HG03196 (cell line): ENCODE data around the gene NTSR2.
A peak's percentile ranks its signal among the peaks of the same experiment; 100 is the strongest.

Source experiments
- ATAC-seq: cut with Tn5 transposase; IDR thresholded peaks from one replicate; pipeline ENCODE4 v1.9.1; 2021; ENCODE audit not compliant: unreplicated experiment

NTSR2 gene

DNA sequence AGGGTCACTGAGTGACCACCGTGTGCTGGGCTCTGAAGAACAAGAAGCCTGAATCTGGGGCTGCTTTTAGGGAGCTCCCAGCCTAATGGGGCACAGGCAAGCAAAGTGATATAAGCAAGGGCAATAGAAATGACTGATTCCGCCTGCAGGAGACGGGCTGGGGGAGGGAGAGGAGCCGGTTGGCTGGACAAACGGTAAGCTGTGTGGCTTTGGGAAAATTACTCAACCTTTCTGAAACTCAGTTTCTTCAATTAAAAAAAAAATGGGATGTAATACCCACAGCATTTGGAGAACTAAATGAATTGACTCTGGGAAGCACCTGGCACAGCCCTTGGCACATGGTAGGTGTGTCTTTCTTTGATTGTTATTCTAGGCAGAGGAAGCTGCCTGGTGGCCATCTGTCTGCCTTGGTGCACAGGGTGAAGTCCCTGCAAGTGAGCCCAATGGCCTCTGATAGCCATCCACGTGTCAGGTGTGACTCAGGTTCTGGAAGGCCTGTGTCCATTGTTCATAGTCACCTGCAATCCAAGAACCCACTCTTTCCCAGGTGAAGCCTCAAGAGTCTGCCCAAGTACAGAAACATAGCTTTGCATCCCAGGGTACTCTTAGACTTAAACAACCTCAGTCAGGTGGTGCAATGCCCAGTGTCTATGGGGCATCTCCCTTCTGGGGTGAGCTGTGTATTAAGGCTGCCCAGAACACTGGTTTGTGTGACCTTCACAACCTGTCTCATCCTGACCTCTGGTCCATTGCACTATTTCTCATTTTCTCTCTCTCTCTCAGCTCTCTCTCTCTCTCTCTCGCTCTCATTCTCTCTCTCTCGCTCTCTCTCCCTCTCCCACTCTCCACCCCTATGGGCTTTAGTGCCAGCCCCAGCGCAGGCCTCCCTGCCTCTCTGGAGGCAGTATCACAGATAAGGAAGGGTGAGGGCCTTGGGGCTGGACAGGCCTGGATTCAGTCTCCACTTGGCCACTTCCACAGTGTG, 30.0 kb upstream of the NTSR2 start:
- no peak for ATAC-seq

DNA sequence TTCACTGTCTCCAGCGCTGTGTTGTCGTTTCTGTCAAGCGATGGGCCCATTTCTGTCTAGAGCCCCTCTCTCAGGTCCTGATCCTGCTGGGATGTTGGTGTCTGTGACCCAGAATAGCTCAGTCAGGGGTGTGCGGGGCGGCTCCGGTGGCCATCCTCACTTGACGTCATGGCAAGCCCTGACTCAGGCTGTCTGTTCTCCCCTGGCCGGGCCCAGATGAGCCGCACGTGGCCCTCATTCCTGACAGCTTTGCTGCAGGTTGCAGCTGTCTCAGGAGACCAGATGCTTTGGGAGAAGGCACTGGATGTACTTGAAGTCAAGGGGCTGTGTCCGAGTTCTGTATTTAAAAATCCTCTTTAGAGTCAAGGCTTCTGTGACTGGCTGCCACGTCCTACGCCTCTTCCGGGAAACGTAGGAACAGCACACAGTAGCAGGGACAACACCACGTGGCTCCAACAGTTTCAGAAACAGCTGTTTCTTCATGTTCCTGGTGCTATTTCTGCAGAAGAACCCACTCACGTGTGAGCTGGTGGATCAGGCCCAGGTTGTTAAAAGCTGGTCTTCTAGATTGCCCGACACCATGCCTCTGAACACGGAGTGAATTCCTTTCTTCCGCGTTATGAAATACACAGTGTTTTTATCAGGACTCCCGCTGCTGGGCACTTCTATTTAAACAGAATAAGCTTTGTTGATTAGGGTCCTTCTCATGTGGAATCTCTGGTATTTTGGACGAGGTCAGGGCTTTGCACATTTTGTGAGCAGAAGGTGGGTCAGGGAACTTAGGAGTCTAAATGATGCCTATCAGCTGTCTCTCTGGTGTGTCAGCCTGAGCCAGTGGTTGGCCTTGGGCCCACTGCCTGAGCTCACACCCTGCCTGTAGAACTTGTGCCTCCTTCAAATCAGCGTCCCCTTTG, 28.3 kb upstream of the NTSR2 start:
- no peak for ATAC-seq

DNA sequence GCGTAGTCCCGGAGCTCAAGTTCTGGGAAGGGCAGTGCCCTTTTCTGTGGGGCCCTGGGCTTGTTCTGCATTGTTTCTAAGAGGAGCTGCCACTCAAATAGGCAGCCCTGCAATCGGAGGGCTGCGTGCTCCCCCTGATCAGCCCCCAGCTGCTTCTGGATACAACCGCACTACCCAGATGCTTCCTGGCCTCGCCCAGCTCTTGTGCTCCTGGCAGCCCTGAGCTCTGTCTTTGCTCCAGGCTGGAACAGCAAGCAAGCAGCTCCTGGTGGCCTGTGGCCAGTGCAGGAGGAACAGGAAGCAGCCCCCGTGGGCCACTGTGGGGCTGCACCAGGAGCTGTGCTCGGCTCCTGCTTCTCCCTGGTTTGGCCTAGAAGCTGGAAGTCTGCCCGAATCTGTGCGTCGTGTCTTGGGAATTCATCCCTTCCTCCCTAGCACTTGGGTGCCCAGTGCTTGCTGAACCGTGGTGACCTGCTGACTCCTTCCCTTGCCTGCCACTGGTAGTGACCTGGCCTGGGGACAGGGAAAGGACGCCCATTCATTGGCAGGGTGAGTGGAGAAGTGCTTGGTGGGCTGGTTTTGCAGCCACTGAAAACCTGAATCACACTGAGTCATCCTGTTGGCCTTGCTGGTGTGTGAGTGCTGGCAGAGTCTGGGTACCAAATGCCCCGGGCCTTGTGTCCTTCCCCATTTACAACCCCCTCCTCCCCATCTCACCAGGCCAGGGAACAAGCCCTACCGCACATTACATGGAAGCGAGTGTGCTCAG, 27.3 kb upstream of the NTSR2 start:
- no peak for ATAC-seq

DNA sequence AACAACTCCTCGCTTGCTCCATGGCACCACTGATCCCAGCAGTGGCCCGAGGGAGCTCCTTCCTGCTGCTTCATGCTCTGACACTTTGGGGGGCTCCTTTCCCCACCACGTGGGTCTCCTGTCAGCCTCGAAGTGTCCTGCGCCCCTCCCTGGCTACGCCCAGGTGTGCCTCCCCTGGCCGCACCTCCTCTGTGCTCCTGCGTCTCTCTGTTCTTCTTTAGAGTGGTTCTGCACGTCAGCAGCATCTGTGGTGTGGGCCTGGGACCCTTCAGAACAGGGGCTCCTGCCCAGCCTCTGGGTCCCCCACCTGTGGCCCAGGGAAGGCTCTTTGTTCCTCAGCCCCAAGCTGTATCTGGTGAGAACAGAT, 26.7 kb upstream of the NTSR2 start:
- ATAC-seq, result no peak

DNA sequence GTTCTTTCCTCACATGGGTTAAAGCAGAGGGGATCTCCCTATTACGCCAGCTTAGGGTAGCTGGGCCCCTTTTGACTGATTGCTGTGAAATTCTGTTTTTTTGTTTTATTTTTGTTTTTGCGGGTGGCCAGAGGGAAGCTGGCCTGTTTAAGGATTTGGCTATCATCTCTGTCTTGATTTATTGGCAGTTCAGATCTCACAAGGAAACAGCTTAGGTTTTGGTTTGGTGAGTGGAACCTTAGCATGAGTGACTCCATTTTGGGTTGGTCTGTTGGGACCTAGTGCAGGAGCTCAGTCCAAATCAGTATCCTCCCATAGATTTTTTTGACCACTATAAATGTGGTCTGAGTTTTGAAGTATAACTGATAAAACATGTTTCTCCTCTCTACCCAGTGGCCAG, 25.6 kb upstream of the NTSR2 start:
- ATAC-seq, result no peak

DNA sequence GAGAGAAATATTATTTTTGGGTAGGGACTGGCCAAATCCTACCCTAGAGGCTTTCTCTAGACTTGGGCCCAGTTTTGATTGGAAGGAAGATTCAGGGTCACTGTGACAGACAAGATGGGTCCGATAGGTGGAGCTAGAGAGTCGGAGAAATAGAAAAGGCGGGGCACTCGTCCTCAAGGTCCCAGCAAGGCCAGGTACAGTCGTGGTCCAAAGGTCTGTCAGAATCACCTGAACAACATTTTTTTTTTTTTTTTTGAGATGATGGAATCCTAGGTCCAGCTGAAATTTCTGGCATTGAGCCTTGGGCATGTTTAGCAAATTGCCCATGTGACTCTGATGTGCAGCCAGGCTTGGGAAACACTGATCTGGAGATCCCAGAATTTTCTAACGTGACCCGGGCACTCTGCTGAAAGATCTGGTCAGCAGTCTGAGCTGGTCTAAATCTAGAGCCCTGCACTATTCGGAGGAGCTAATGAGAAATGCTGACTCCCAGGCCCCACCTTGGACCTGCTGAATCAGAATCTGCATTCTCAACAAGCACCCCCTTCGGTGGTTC, 23.0 kb upstream of the NTSR2 start:
- peak; percentile 86 for ATAC-seq

DNA sequence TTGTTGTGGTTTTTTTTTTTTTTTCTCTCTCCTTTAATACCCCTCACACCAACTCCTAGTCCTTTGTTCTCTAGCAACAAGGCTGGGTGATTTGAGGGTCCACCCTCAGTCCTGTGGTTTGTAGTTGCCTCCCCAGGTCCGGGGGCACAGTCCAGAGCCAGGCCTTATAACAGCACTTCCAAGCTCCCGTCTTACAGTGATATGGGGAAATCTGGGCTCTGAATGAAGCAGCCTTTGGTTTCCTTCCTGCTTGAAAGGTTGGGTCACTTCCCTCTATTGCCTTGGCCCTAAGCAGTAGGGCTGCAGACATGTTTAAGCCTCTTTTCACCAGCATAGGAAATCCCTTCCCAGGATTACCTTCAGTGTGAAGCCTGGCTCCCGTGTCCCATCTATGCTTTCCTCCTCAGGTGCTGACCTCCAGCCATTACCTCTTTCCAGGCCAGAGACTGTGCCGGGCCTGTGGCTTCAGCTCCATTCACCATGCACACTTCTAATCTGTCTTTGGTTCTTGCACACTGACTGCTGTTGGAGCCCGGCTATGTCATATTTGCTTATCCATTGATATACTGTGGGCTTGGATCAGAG, 21.2 kb upstream of the NTSR2 start:
- ATAC-seq, result no peak

DNA sequence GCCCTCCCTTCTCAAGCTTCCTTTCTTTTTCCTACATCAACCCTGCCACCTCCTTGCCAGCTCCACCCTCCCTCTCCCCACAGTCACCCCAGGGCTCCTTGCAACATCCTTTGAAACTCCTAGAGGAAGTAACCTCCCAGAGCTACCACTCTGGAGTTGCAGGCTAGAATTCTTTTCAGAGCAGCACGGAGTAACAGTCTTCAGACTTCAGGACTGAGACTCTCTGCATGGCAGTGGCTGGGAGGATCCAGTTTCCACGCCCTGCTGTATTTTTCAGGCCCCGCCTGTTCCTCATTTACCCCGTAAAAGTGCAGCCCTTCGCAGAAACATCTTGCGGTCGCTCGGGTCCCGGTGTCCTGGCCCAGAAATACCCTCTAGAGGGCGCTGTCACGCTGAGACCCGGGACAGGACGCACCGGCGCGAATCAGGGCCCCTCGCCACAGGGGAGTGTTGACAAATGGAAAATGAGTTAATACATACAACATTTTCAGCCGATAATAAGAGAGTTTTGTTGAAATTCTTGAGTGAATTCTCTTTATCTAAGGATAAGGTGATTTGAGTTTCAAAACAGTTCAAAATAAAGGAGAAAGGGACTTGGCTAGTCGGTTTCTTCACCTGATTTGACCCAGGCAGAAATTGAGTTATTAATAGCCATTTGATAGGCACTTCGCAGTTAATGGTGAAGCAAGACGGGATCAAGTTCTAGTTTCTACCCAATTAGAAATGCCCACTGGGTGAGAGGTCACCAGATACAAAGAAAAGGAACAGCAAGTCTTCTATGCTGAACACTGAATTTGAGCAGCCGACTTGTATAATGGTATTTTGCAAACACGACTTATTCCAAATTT, 18.5 kb upstream of the NTSR2 start:
- ATAC-seq, result peak; percentile 77

DNA sequence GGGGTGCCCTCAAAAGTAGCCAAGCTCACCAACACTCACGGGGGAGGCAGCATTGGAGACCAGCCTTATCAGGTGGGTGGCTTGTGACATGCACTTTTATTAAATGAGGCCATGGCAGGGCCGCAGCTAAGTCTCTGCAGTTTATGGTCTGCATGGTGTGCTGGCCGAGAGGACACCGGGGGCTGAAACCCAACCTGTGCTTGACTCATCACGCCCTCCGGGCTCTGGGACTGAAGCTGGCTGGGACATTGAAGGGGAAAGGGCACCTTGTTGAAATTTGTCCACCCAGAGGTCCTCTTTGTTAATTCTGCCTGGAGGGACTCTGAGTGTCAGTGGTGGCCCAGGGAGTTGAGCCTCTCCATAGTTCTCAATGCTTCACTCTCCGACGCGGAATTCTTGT, 17.7 kb upstream of the NTSR2 start:
- no peak for ATAC-seq

DNA sequence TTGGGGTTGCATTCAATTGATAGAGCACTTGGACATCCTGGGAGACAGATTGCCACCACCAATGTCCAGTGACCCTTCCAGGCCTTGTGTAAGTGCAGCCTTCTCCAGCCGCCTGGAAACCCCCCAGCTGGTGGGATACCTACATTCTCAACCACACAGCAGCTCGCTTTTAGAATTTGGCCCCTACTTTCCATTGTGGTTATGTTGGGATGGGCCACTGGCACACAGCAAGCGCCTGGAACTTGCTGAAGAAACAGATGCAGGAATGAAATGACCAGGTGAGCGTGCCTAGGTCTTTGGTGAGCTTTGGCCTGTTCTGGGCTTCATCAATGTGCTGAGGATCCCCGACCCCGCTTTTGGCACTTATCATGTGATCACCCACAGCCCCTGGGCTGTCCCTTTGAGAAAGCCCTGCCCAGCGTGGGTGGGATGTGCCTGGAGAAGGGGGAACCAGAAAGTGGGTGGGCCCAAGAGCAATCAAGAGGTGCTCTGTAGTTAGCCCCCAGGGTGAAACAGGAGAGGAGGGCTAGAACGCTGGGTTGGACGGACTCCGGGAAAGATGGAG, 16.0 kb upstream of the NTSR2 start:
- no peak for ATAC-seq

DNA sequence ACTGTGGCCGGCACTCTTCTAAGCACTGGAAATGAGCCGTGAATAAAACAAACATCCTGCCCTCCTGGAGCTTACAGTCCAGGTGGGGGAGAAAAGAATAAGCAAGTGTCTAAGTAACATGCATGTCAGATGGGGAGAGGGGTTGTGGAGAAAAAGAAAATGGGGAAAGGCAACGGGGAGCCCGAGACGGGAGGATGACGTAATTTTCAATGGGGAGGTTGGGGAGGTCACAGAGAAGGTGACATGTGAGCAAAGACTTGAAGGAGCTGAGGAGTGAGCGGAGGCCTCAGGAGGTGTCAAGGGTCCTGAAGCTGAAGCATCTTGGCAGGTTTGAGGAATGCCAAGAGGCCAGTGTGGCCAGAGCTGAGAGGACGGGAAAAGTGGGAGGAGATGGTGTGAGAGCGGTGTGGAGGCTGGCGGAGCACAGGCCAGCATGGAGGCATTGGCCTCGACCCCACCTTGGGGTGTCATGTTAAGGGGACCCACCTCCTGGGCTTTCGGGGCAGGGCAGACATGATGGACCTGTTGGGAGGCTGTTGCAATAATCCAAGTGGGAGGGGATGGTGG, 15.0 kb upstream of the NTSR2 start:
- no peak for ATAC-seq

DNA sequence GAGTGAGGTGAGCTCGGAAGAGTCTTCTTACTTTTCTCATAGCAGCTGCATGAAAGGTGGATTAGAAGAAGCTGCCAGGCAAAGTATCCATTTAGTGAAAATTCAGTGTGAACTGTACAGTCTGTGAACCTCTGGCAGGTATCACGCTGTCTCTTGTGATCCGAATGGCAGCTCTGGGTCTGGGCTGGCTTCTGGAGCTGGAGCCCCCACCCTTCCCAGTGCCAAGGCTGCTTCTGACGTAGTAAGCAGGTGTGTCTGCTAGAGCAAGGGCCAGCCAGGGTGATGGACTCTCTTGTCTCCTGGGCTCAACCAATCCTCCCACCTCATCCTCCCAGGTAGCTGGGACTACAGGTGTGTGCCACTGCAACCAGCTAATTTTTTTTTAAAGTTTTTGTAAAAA, 14.0 kb upstream of the NTSR2 start:
- no peak for ATAC-seq

DNA sequence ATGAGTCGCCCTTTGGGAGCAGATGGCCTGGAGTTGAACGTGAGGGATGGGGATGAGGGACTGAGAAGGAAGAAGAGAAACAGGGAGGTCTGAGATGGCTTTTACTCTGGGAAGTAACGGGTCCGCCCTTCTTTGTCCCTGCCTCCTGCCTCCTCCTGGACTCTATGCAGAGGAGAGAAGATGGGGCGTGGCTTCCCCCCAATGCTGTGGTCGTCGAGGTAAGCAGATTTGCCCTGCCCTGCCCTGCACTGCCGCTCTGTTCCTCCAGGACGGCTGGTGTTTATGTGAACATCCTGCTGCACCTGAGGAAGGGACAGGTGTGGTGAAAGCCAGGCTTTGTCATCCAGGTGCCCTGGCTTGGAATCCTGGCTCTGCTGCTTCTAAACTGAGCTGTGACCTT, 13.5 kb upstream of the NTSR2 start:
- no peak for ATAC-seq

DNA sequence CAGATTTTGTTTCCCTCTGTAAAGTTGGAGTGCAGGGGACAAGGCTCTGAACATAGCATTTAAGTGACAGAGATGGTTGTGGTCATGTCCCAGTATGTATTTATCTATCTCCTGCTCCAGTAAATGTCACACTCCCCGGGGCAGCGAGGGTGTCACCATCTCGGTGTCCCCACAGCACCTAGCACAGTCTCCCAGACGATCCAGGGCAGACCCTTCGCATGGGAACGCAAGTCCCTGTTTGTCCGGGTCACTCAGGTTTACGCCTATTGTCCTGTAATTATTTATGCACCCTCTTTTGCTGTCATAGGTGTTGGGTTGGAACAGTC, 12.6 kb upstream of the NTSR2 start:
- ATAC-seq, result no peak

DNA sequence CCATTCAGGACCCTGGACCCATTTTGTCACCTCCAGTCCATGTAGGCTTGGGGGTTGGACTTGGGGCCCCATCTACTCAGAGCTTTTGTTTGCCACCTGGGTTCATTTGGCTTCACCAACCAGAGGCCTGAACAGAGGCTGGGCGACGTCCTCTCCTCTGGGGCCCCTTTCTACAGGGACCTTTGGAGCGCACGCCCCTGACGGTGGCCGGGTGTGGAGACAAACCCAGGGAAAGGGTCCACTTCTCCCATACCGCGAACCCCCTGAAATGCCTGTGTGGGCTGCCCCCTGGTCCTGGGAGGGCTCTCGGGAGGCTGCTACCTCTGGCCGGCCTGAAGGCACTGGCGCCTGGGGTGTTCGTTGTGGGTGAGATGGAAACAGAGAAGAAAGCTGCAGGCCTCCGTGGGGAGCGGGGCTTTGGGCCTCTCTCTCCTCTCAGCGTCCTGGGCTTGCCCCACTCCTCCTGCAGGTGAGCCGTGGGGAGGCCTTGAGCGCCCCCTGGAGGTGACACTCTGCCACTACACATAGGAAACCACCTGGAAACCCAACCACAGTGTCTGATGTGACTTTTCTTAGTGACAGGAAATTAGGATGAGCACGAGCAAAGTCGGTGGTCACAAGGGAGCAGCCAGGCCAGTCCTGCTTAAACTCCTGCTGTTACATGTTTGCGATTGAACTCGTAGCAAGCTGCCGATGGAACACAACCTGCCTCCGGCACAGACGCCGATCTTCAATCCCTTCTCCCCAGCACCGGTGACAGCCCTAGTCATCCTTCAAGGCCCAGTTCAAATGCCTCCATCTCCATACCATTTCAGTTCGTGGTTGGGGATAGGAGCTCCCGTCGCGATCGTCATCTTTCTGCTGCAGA, 12.0 kb upstream of the NTSR2 start:
- ATAC-seq, result no peak

DNA sequence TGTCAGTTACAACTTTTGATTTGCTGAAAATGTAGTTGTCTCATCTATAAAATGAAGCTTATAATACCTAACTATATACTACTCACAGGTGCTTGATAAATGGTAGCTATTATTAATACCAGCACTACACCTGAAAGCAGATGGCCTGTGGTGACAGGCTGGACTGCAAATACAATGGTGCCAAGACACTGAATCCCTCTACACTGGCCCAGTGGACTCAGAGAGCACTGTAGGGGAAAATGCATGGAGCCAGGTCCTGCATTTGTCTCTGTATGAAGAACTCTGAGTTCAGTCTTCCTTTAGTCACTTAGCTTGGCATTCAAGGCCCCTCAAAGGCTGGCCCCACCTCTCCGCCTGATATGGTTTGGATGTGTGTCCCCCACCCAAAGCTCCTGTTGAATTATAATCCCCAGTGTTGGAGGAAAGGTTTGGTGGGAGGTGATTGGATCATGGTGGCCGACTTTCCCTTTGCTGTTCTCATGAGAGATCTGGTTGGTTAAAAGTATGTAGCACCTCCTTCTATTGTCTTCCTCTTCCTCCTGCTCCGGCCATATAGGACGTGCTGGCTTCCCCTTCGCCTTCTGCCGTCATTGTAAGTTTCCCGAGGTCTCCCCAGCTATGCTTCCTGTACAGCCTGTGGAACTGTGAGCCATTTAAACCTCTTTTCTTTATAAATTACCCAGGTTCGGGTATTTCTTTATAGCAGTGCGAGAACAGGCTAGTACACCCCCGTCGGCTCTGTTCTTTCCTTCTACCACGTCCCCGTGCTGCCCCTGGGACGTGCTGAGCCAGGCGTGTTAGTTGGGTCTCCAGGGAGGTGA, 11.1 kb upstream of the NTSR2 start:
- no peak for ATAC-seq

DNA sequence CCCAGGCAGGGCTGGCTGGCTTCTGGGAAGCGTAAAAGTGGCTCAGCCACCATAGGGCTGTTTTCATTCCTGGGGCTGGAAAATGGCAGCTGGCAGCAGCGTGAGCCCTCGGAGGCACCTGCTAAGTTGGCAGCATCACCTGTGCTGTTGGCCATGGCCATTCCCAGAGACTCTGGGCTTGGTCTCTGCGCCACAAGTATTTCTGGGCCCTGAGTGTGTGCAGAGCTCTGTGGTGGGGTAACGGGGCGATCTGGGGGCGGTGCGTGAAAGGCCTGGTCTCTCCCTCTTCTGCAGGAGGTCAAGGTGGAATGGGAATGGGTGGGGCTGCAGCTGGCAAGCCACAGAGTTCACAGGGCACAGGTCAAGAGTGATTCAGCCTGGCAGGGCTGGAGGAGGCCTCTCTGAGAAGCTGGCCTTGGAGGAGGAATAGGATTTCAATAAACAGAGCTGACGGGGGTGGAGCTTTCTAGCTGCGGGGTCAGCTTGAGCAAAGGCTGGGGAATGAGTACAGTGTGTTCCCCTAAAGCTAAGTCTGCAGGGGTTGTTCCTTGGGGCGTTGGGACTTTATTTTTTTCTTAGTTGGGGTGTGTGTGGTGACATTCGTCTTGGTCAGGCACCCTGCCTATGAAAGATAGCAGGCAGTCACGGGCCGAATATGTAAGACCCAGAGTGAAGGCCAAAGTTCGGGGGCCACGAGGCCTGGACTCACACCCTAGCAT, 10.3 kb upstream of the NTSR2 start:
- no peak for ATAC-seq
